Measurements from ENCODE around the gene WRNIP1.

WRNIP1 gene

DNA sequence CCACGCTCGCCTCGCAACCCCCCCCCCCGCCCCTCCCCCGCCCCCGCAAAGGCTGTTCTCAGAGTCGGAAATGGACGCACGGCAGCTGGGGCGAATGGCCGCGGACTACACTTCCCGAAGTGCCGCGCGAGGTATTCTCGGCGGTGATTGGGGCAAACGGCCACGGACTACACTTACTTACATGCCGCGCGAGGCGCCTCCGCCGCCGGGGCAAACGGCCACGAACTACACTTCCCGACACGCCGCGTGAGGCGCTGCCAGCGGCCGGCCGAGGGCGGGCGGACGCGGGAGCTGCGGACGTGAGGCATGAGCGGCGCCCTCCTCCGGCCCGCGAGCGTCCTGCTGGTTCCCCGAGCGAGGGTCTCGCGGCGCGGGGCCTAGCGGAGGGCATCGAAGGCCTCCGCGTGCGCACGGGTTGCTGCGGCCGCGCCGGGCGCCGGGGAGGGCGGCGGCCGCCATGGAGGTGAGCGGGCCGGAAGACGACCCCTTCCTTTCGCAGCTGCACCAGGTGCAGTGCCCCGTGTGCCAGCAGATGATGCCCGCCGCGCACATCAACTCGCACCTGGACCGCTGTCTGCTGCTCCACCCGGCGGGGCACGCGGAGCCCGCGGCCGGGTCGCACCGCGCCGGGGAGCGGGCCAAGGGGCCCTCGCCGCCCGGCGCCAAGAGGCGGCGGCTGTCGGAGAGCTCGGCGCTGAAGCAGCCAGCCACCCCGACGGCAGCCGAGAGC, at the start of gene WRNIP1:
WRNIP1 (plus strand) TSS at position 228 of the 730 bp plus-strand sequence; CDS start at position 458, 230 bp downstream.
- peak; percentile 84 for DNase-seq (ENCODE audit: low read depth)

DNA sequence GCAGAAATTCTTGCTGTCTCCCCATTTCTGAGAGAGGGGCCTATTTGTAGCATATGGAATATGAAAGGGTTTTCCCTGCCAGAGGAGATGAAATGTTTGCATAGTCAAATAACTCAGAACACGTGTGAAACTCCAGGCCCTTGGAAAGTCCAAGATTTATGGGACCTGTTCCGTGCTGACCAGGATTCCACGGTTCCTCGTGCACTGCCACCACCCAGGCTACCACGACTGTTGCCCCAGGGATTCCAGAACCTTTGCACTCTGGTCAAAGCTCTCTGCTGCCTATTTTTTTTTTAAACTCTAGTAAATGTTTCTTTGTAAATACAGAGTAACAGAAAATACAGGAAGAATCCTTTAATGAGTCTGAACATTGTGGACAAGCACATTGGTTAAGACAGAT, 49.5 kb upstream of the WRNIP1 start:
- no peak for DNase-seq (ENCODE audit: low read depth)

GRCh38 chr6:2716936-2717700, 48.1 kb upstream of the WRNIP1 start:
- DNase-seq (ENCODE audit: low read depth), result no peak

DNA sequence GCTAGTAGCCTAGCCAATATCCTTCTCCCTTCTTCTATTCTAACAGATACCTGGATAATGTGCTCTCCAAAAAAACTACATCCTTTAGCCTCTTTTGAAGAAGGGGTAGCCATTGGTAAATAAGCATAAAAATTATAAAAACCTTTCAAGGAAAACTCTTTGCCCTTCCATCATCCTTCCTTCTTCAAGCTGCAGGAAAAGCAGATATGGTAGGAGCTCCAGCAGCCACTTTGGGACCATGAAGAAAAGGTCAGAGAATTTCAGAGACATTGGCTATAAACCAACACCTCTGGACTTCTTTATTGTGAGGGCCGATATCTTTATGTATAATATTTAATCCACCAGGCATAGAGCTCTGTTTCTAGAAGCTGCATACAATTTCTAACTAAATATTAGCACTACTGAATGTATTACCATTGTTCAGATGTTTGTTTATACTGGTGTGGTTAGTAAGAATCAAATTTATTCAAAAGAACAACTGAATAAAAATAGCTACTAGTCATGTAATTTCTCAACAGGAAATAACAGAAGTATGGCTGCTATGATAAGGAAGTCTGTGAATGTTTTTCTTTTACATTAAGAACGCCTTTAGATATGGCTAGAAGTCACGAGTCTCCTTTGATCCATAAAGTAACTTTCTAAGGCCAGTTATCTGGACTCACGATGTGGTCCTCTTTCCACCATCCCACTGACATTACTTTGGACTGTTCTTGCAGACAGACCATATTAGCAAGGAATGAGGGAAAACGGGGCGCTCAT, 46.7 kb upstream of the WRNIP1 start:
- DNase-seq (ENCODE audit: low read depth), result no peak

DNA sequence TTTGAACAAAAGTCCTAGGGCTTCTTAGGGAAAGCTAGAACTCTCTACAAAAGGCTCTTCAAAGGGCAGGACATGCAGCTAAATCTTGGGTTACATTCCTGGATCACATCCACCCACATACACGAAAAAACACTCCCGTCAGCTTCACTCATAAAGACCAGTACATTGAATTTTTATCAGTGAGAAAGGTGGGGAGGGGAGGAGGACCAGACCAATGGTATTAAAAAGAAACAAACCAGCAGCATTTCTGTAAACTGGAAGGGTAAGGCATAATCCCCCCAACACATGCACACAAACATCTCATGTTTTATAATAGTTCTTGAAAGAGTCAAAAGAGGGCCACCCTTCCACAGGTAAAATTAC, 46.1 kb upstream of the WRNIP1 start:
- no peak for DNase-seq (ENCODE audit: low read depth)

- no peak for DNase-seq (ENCODE audit: low read depth)
These were observed 44.0 kb upstream of the WRNIP1 start for GRCh38 chr6:2721219-2721618.

DNA sequence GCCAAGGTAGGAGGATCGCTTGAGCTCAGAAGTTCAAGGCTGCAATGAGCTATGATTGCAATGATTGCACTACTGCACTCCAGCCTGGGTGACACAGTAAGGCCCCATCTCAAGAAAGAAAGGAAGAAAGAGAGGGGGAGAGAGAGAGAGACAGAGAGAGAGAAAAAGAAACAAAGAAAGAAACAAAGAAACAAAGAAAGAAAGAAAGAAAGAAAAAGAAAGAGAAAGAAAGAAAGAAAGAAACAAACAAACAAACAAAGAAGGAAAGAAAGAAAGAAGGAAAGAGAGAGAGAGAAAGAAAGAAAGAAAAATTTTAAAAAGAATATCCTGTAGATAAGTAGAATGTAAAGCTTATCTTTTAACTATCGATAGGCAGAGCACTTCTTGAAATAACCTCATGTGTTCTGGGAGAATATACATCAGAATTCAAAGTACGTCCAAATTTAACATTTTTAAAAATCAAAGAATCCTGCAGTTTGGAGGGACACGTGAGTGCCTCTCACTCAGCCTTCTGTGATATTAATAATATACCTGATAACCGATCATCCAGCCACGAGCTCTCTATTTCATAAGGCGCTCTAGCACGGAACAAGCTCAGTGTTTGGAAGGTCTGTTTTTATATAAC, 39.7 kb upstream of the WRNIP1 start:
- no peak for DNase-seq (ENCODE audit: low read depth)

DNA sequence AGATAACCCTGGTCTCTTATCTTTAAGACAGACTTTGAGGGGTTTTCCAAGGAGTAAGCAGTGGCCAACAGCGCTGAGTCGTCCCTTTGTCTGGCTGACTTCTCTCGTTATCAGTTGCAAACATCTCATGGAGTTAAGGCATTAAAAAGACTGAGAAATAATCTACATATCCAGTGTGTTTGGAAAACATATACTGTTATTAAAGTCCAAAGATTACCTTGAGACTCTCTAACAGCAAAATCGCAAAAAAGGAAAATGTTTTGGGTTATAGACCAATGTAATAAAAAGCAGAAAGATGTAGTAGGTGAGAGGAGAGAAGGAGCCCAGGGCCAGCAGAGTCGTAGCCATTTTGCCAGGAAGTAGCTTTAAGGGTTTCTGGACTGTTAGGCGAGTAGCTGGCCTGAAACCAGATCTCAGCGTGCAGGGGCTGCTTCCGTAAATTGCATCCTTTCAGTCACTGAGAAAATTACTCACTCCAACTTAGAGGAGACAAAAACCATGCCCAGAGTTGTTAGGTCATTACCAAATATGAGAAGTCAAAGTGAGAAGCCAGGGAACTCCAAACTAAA, 39.1 kb upstream of the WRNIP1 start:
- DNase-seq (ENCODE audit: low read depth), result no peak

DNA sequence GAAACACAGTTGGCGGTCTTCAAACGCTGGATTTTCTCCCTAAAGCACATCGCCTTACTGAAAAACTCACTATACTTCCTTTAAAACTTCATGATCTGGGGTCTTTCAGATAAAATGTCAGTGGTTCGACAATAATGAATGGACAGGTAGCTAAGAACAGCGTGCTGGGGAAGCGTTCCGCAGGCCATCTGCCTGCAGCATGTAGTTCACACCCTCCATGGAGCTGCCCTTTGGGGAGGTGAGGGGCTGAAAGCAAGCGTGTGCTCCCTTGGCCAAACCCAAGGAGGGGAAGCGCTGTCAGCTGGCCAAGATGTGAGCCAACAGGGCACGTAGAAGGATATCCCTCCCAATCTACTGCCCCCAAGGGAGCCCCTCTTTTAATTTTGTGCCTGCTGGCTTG, 35.3 kb upstream of the WRNIP1 start:
- DNase-seq (ENCODE audit: low read depth), result no peak

DNA sequence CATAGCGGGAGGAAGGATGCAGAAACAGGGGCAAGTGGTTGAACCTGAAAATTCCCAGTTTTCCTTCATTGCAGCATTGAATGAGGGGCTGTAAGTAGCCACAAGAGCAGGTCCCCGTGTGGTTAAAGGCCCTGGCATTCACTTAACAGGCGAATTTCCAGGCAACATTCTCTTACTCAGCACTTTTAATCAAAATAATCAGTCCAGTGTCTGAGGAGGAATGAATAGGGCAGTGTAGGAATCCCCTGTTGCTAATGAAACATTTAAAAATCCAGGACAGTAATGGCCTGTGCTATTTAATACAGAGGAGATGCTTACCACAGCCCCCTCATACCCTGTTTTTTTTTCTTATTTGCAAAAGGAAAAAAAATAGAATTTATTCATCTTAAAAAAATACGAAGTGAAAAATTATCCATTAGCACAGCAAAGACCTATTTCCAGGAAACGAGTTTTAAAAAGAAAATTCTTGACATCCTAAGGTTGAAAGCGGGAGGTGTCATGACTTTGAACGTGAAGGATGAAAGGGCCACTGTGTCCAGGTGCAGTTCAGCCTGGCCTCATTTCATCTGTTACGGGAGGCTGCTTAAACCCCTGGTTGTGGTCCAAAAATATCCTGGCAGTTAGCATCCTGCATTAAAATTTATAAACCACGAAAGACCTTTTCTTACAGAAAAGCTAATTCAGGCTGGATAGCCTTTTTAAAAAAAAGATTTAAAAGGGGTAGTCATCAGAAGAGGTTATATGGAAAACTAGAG, 34.7 kb upstream of the WRNIP1 start:
- no peak for DNase-seq (ENCODE audit: low read depth)

DNA sequence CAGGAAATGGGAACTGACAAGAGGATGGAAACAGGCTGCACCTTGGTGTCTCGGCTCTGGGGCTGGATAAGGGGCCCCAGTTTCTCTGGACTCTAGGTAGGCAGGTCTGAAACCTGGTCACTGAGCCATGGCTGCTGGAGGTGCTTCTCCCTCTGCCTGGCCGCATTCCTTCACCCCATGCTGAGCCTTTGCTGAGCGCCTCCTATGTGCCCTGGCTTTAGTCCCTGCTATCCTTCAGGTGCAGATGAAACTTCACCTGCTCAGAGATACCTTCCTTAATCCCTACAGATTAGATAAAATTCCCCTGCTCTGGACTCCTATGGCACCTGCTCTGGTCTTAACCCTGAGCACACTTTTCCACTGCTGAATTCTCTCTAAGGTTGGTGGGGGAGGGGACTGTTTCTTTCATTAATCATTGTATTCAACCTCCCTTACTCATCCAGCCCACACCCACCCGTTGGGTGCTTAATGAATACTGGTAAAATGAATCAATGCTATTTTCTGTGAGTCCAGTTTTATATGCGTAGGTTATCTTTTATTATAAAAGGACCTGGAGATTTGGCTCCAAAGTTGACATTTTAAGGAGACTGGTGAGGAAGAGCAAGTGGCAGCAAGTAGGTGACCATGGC, 33.8 kb upstream of the WRNIP1 start:
- no peak for DNase-seq (ENCODE audit: low read depth)

DNA sequence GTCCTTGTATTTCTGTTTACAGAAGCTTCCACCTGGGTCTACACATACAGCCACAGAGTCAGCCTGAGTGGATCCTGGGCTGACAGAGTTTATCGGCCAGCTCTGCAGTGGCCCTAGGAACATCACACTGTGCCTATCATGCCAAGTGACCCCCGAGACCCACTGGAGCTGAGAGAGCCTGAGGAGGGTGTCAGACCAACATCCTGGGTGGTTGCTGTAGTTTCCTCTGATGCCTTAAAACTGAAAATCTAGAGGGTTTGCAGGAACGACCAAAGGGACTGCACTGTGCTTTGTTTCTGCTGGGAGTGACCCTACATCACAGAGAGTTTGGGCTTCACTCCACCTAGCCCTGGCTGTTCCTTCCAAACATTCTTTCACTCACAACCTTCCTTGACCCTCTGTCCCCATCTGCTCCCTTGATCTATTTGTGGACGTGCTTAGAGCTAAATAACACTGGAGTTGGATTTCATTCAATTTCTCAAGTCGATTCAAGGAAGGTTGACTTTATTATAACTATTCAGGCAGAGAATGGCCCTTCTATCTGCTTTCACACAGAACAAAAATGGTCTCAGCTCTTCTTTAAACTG, 32.6 kb upstream of the WRNIP1 start:
- no peak for DNase-seq (ENCODE audit: low read depth)

DNA sequence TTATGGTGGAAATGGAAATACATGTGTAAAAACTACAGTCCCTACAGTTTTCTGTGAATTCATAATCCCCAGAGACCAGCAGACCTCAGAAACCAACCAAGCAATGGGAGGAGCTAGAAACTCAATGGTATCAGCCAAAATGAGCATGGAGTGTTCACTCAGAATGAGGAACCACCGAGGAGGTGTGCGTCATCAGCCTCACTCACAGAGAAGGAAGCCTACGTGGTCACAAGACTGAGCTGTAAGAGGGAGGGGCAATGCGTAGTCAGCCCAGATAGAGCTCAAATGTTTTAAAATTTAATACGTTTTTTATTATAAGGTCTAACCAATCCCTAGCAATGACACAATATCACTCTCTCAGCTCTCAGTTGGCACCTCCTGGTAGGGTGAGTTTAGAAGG, 31.9 kb upstream of the WRNIP1 start:
- no peak for DNase-seq (ENCODE audit: low read depth)

- no peak for DNase-seq (ENCODE audit: low read depth)
These were observed 31.3 kb upstream of the WRNIP1 start for GRCh38 chr6:2733736-2734480.

GRCh38 chr6:2734488-2735166, 30.6 kb upstream of the WRNIP1 start:
- no peak for DNase-seq (ENCODE audit: low read depth)

DNA sequence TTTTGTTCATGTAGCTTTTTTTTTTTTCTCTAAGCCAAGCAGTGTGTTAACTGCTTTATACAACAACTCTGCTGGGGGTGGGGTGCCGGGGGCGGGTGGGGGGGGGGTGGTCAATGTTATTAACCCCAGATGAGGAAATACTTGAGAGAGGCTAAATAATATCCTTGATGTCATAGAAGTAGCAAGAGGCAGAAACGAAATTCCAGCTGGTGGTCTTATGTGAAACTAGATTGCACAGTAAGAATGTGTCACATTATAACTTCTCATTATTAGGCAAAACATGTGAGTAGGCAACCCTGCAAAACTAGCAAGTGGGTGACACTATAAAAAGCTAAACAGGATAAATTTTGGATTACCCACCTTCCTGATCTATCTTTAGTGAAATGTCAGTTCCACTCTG, 27.3 kb upstream of the WRNIP1 start:
- no peak for DNase-seq (ENCODE audit: low read depth)

GRCh38 chr6:2738373-2738979, 26.7 kb upstream of the WRNIP1 start:
- DNase-seq (ENCODE audit: low read depth), result no peak

- DNase-seq (ENCODE audit: low read depth), result no peak
These were observed 25.9 kb upstream of the WRNIP1 start for GRCh38 chr6:2739335-2739734.

DNA sequence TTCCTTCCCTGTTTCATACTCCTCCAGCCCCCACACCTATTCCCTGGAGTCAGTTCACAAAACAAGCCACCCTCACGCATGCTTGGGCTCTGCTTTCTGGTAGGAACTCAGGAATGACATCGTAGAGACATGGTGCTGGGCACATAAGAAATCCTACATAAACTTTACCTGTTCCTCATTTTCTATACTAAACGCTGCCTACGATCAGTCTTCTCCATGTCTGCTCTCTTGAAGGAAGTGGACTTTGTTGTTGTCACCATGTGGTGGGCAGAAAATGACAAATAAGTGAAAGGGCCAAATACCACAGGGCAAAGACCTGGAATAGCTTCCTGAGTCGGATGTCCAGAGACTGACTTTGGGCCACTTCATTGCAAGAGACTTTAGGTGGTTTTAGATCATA, 24.6 kb upstream of the WRNIP1 start:
- no peak for DNase-seq (ENCODE audit: low read depth)

Data from stimulated activated CD8-positive, alpha-beta memory T cell treated with anti-CD3 and anti-CD28 coated beads, Interleukin-15, amount 100 ng/mL, for 24 hours (primary cell).